HG02840 (cell line): ENCODE measurements around the gene SIK2.
"Not testable (repeated sequence)": the region's sequence is repeated elsewhere in the genome, so short reads cannot be mapped to it uniquely, and the experiment has no call there.

Source experiments
- ATAC-seq: cut with Tn5 transposase; IDR thresholded peaks from one replicate; pipeline ENCODE4 v1.9.1; 2021; ENCODE audit warnings: mild to moderate bottlenecking, moderate library complexity, moderate number of reproducible peaks; ENCODE audit not compliant: unreplicated experiment, low FRiP score

The SIK2 gene

GRCh38 chr11:111693224-111693937 lies 91.1 kb downstream of the SIK2 start:
- no peak for ATAC-seq

GRCh38 chr11:111694851-111695250 lies 92.6 kb downstream of the SIK2 start:
- no peak for ATAC-seq

- no peak for ATAC-seq
These were observed 94.3 kb downstream of the SIK2 start for GRCh38 chr11:111696556-111696955.

- ATAC-seq: no peak
These were observed 95.7 kb downstream of the SIK2 start for GRCh38 chr11:111697933-111698371.

- ATAC-seq: no peak
These were observed 96.8 kb downstream of the SIK2 start for GRCh38 chr11:111698852-111699559.

GRCh38 chr11:111699579-111700156 lies 97.4 kb downstream of the SIK2 start:
- no peak for ATAC-seq

GRCh38 chr11:111700162-111700561 lies 97.9 kb downstream of the SIK2 start:
- ATAC-seq: no peak

- ATAC-seq: no peak
These were observed 100.4 kb downstream of the SIK2 start for GRCh38 chr11:111702623-111703022.

- no peak for ATAC-seq
These were observed 101.3 kb downstream of the SIK2 start for GRCh38 chr11:111703576-111703975.

GRCh38 chr11:111707039-111707690 lies 104.9 kb downstream of the SIK2 start:
- no peak for ATAC-seq

- no peak for ATAC-seq
These were observed 105.4 kb downstream of the SIK2 start for GRCh38 chr11:111707691-111708067.

- no peak for ATAC-seq
These were observed 112.3 kb downstream of the SIK2 start for GRCh38 chr11:111714522-111714921.

- no peak for ATAC-seq
These were observed 113.0 kb downstream of the SIK2 start for GRCh38 chr11:111715142-111715816.

GRCh38 chr11:111717660-111718059 lies 115.4 kb downstream of the SIK2 start:
- ATAC-seq: not testable (repeated sequence)

GRCh38 chr11:111718436-111718835 lies 116.2 kb downstream of the SIK2 start:
- ATAC-seq: no peak

GRCh38 chr11:111718859-111719258 lies 116.6 kb downstream of the SIK2 start:
- no peak for ATAC-seq

- ATAC-seq: no peak
These were observed 117.1 kb downstream of the SIK2 start for GRCh38 chr11:111719379-111719778.

- no peak for ATAC-seq
These were observed 118.7 kb downstream of the SIK2 start for GRCh38 chr11:111720801-111721494.

GRCh38 chr11:111722501-111722900 lies 120.3 kb downstream of the SIK2 start:
- ATAC-seq: no peak

GRCh38 chr11:111723595-111723994 lies 121.3 kb downstream of the SIK2 start:
- no peak for ATAC-seq
